ENCODE results near the gene MTUS2. TPM values are rescaled to one million over a fixed set of nuclear protein-coding genes. Genes with fewer than 3 reads are reported as not detected.

MTUS2 gene
- polyA plus RNA-seq, 2 of the 4 experiments (the other 2 are of a cell fraction): not detected

GRCh38 chr13:29108068-29108786 is 288.1 kb downstream of the MTUS2 start:
- Histone ChIP-seq H3K4me1 (no peaks in the 10 kb centered on the region), H3K4me2 (no peak overlapping the region), H3K4me3 (no peak overlapping the region), H3K27ac (no peak overlapping the region), H3K9me3 (no peaks in the 10 kb centered on the region)
- ATAC-seq: no peak
- POLR2A ChIA-PET: no interaction called here
- no peak for TF ChIP-seq CTCF (IDR thresholded peaks at IDR 0.05)
- no peak for TF ChIP-seq BHLHE40 (IDR thresholded peaks at IDR 0.05; ENCODE audit: low read depth, low read length)
- no peak for TF ChIP-seq FOSL2 (IDR thresholded peaks at IDR 0.05)
- no peak for TF ChIP-seq FOSL2 (CRISPR knock-in tag; IDR thresholded peaks at IDR 0.05)
- no peak for TF ChIP-seq HDAC2 (IDR thresholded peaks at IDR 0.05)
- no peak for TF ChIP-seq MAZ (IDR thresholded peaks at IDR 0.05; ENCODE audit: borderline replicate concordance, low read depth, low read length)
- no peak for TF ChIP-seq POLR2A (IDR thresholded peaks at IDR 0.05; ENCODE audit: low read length)
- TF ChIP-seq MAFK (IDR thresholded peaks at IDR 0.05; ENCODE audit: partially characterized antibody): no peak
- TF ChIP-seq HOXB5 (CRISPR knock-in tag; IDR thresholded peaks at IDR 0.05): no peak
- no peak for TF ChIP-seq TFCP2L1 (CRISPR knock-in tag; IDR thresholded peaks at IDR 0.05)
- no peak for TF ChIP-seq MYC (IDR thresholded peaks at IDR 0.05; ENCODE audit: borderline replicate concordance, low read length)
- no peak for TF ChIP-seq MAX (IDR thresholded peaks at IDR 0.05)
- no peak for TF ChIP-seq CBX2 (IDR thresholded peaks at IDR 0.05; ENCODE audit: borderline replicate concordance, low read depth)
- FAIRE-seq: no peak
- no peak for DNase-seq (ENCODE audit: low read depth in 1 of 2, low spot score in 1 of 2)
- CTCF ChIA-PET: no interaction called here
- 24% methylated on average over 4 of the region's 4 CpGs for WGBS (ENCODE audit: missing lambda C conversion rate)

- DNase-seq (ENCODE audit: low read depth in 1 of 2, low spot score in 1 of 2): no peak
- ChIA-PET POLR2A (no interaction called here), CTCF (interaction anchor here (0.5 kb wide), 1 partner anchor 653 kb away, joined by 3 read pairs; no protein-coding TSS in a partner anchor)
- Histone ChIP-seq H3K4me3 (no peak overlapping the region), H3K4me1 (no peaks in the 10 kb centered on the region), H3K27ac (no peak overlapping the region), H3K4me2 (no peak overlapping the region), H3K9me3 (no peaks in the 10 kb centered on the region)
- no peak for TF ChIP-seq EHF (CRISPR knock-in tag; IDR thresholded peaks at IDR 0.05)
- no peak for TF ChIP-seq BHLHE40 (IDR thresholded peaks at IDR 0.05; ENCODE audit: low read depth, low read length)
- no peak for TF ChIP-seq ZFP36 (IDR thresholded peaks at IDR 0.05; ENCODE audit: borderline replicate concordance, partially characterized antibody)
- TF ChIP-seq TP53 (CRISPR knock-in tag; IDR thresholded peaks at IDR 0.05): no peak
- no peak for TF ChIP-seq EHMT2 (IDR thresholded peaks at IDR 0.05; ENCODE audit: low read depth)
- no peak for TF ChIP-seq JUN (IDR thresholded peaks at IDR 0.05)
- TF ChIP-seq EP300 (IDR thresholded peaks at IDR 0.05): no peak
- TF ChIP-seq RNF2 (IDR thresholded peaks at IDR 0.05; ENCODE audit: borderline replicate concordance, low read depth): no peak
- TF ChIP-seq MAZ (IDR thresholded peaks at IDR 0.05; ENCODE audit: borderline replicate concordance, low read depth, low read length): no peak
- no peak for TF ChIP-seq USF2 (IDR thresholded peaks at IDR 0.05)
- no peak for TF ChIP-seq RARB (CRISPR knock-in tag; IDR thresholded peaks at IDR 0.05)
- no peak for TF ChIP-seq MYC (IDR thresholded peaks at IDR 0.05; ENCODE audit: borderline replicate concordance, low read length)
- no peak for TF ChIP-seq HDAC2 (IDR thresholded peaks at IDR 0.05)
- no peak for TF ChIP-seq BCL3 (IDR thresholded peaks at IDR 0.05)
- TF ChIP-seq ZSCAN20 (CRISPR knock-in tag; IDR thresholded peaks at IDR 0.05): no peak
- TF ChIP-seq PBX3 (IDR thresholded peaks at IDR 0.05): no peak
- no peak for FAIRE-seq
- ATAC-seq: no peak
- 45% methylated on average over 2 of the region's 2 CpGs for WGBS (ENCODE audit: missing lambda C conversion rate)
Observed at GRCh38 chr13:29109987-29110386, 289.8 kb downstream of the MTUS2 start.
